Measurements from ENCODE around the gene MVB12B.

Gene MVB12B

DNA sequence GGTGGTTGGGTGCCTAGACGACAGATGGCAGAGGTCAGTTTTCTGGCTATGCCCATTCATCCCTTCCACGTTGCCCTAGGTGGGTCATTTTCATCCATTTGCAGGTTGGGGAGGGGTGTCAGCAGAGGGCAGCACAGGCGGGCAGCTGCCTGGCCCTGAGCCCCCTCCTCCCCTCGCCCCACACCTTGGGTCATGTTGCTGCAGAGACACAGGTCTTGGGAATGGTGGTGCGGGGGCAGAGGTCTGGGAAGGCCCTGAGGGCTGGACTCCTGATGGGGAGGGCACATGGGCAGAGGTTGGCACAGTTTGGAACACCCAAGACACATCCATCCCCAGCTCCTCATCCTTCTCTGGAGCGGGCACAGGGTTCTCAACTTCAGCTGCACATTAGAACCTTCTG, 183.9 kb downstream of the MVB12B start:
- FAIRE-seq = no peak

DNA sequence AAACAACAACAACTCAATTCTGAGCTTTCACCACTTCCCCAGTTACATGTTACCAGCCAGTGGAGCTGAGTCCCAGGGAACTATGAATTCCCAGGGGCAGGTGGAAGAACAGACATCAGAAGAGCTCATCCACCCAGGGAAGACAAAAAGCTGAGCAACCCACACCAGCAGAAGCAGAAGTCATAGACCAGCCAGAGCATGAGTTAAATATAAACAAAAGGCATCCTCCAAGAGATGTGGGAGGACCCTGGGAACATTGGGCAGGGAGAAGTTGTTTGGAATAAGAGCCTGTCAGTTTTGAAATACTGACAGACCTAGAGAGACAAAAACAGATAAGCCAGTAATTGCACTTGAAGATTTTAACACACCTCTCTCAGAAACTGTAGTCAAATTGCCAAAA, 184.8 kb downstream of the MVB12B start:
- no peak for FAIRE-seq

DNA sequence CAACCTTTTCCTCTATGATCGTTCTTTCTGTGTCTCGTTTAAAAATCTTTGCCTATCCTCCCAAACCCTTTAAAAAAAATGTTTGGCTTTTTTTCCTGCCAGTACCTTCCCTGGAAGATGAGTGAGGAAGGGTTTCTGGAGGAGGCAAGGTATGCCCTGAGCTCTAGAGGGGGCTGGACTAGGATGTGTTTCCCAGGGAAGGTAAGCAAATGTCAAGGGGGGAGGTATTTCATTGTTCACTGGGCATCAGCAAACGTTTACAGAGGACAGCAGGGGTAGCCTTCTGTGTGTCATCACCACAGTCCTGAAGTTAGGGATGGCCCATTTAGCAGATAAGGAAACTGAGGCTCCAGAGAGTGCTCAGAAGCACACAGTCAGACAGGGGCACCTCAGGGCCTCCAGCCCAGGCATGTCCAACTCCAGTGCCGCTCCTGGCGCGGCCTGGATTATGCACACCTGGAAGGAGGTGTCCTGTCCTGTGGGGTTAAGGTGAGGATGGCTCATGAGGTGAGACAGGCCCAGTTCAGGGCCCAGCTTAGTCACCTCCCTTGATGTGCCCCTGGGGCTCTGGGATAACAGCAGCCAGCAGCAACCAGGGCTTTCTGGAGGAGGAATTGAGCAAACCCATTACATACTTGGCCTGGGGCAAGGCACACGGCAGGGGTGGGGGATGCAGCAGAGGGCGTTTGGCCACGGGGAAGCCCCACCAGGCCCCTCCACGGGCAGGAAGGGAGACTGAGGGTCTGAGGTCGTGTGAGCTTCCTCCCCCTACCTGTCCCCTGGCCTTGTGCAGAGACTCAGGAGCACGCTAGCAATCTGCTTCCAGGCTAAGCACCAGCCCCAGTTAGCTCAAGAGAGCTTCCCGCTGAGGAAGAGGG, 186.8 kb downstream of the MVB12B start:
- FAIRE-seq = no peak

DNA sequence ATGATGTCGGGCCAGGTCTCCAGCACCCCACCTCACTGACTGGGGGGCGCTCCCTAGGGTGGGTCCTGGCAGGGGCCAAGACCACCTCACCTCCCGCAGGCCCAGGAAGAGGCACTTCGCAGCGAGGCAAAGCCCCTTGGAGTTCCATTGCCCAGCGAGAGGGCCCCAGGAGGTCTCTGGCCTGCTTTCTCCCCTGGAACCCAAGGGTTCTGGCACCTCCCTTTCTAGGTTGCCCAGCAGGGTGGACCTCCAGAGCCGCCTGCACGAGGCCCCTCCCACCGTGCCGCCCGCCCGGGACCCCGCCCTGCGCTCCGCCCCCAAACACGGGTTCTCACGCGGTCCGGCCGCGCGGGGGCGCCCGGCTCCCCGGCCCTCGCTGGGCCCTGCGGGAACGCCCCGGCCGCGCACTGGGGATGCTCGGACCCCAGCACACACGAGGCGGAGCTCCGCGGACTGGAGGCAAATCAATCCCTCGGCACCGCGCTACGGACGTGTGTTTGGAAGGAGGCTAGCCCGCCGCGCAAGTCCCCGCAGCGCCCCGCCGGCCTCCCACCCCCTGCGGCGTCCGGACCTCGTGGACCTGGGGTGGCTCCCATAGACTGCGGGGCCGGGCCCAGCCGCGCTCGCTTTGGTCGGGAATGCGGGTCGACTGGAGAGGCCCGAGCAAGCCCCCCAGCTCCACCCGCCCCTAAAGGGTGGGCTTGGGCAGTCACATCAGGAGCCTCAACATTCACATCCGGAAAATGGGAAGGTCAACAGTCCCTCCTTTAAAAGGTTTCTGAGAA, 187.6 kb downstream of the MVB12B start:
- FAIRE-seq = no peak

DNA sequence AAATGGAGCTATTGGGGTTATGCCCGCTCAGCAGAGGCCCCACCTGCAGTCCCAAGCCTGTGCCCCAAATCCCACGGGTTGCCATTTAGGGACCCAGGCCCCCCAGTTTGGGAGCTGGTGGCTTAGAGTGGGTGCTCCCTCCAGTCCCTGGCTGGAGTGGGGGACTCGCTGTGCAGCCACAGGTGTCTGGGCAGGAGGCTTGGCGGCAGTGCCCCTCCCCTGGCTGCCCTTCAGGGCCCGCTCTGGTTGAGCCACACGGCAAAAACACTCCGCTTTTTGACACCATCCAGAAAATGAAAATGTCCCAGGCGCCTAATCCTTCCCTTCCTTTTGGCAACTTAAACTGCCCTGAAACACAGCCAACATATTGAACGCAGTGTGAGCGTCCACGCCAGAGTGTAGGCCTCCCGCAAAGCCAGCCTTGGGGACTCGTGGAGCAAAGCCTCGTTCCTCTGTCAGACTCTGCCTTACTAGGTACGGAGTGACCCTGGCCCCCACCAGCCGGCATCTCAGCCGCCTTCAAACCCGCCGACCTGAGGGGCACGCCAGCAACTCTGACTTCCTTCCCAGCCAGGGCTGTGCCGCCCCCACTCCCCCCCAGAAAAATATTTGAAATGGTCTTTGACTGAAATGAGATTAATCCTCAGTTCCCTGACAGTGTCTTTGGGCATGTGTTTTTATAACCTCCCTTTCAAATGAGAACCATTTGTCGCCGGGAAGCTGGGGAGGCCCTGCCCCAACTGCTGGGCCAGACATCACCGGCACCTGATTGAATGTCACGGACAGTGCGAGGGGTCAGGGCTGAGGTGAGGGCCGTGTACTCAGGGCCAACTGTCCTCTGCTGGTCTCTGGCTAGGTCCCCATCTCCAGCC, 188.6 kb downstream of the MVB12B start:
- FAIRE-seq = no peak

DNA sequence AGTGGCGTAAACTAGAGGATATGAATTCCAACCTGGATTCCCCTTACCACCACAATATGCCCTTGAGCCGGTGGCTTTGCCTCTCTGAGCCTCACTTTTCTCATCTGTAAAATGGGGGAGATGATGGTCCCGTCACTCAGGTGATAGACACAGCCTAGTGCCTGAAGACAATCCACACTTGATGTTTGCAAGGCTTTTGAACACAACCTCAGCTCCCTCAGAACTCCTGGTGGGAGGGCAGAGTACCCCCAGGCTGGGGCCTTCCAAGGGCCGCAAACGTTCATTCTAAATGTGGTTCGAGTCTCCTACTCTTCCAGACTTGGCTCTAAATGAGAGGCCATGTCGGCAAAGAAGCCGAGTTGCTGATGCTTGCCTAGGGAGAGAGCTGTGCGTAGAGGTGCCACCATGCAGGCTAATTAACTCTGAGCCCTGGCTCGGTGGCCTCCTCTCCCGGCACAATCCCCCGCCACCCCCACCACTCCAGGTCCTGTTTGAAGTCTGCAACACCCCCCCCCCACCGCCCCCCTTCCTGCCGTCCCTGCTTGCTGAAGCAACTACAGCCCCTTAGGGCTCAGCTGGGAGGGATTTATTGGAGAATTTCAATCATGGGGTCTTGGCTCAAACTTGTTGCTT, 189.4 kb downstream of the MVB12B start:
- no peak for FAIRE-seq

DNA sequence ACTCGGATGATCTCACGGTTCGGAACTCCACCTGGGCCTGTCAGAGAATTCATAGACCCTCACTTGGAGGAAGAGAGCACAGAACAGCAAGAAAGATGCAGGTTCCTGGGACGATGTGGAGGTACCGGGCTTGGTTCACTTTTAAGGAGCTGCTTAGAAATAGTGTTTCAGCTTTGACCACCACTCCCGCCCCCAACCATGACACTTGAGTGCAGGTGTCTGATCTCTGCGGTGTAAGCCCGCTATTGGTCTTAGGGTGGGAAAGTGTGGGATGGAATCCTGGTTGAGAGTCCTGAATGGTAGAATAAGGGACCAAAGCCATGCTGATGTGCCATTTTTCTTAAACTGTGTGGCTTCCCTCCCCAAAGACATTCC, 189.9 kb downstream of the MVB12B start:
- no peak for FAIRE-seq

DNA sequence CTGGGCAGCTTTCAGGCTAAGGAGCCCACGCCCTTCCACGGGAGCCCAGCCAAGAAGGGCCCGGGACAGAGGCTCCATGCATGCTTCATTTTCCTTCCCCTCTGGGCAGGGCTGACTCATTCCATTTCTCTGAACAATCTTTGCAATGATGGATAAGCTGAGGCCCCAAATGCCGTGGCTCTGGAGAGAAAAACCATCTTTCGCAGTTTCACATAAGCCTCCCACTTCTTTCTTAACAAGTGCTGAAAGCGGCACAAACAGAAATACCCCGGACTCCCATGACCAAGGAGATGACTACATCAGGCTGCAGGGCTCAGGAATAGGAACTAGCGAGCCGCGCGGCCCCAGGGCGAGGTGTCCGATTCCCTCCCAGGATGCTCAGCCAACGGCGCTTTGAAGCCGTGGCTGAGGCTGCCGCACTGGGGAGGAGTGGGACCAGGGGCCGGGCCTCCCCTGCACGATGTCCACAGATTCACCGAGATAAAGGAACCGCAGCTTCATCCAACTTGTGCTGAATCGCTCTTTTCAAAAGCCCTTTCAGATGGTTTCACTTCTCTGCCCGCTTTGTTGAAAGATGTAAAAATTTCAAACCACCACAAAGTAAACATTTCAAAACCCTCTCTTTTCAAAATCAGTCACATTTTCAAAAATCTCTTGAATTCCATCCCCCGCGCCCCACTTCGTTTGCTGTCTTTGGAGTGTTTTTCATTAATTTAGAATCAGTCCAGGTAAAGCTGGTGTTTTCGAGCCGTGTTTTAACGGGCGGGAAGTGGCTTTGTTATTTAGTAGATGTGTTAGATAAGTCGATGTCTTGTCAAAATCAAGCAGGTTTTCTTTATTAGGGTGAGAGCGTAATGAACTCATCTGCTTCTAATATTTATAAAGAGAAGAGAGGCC, 190.6 kb downstream of the MVB12B start:
- FAIRE-seq = no peak

DNA sequence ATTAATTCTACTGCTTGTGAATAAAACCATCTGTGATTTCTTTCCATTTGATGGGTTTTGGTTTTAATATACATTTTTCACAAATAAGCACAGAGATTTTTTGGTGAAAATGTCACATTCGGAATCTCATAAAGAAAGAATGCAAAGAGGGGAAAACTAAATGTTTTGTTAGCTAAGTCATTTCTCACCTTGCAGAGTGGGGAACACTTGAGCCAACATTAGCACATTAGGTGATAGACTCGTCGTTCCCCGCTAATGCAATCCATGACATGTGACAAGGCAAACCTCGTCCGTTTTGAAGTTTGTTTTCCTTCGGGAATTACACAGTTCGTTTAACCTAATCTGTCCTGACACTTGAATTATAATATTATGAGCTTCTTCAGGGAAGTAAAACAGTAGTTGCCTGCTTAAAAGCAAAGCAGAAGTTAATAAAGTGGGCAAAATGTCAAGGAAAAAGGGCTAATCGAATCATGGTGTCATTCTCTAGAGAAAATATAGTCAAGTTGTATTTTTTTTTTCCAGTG, 191.3 kb downstream of the MVB12B start:
- FAIRE-seq = no peak

DNA sequence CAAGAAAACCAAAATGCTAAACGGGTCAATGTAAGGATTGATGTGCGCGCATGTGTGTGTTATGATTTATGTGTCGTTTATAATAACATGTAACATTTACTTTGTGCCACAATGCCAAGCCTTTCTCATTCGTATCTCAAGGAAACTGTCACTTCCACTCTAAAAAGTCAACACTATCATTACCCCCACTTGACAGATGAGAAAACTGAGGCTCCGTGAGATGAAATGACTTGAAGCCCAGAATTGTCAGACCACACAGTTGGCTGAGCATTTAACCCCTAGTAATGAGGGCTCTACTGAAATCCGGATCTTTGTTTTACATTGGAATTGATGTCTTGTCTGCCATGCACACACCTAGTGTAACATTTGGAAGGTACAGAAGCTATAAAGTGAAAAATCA, 192.1 kb downstream of the MVB12B start:
- FAIRE-seq = no peak

DNA sequence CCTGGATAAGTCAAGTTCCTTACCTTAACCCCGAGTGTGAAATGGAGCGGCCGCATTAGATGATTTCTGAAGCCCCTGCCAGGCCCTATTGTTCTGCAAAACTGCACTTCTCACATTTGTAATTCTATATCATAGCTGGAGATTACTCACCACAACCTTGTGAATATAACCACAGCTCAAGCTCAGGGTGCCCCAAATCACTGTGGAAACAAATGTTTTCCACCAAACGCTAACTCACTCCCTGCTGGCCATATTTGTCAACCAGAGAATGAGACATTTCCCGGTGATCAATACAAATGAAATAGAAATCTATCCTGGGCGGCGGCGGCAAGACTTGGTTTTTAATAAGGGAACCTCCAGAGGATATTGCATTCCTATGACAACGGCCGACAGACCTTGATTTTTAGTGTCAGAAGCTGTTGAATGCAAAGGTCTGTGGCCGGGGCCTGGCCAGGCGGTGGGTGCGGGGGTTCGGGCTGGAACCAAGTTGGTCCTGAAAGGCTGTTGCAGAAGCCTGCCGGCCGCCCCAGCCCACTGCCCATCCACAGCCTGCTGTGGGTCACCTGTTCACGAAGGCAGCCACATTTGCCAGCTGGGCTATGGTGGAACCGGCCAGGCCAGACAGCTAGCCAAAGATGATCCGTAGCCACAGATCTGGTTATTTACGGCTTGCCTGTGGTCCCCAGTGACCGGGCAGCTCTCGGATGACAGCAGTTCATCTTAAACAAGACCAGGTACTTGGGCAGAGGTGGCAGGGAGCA, 193.2 kb downstream of the MVB12B start:
- no peak for FAIRE-seq

DNA sequence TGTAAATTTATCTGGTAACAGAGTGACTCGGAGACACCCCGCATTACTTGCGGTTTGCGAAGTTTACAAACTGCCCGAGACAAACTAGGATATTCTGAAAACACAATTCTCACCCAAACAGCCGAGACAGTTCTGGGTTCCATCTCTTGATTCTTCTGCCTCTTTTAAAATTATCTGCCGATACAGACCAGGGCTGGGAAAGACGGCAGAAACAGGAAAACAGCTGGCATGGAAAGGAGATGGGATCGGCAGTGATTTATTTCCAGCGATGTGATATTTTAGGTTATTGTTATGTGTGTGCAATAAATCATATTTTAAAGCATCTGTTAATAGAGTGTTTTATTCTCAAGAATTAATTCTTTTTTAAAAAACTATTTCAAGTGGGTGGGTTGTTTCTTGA, 193.8 kb downstream of the MVB12B start:
- no peak for FAIRE-seq

DNA sequence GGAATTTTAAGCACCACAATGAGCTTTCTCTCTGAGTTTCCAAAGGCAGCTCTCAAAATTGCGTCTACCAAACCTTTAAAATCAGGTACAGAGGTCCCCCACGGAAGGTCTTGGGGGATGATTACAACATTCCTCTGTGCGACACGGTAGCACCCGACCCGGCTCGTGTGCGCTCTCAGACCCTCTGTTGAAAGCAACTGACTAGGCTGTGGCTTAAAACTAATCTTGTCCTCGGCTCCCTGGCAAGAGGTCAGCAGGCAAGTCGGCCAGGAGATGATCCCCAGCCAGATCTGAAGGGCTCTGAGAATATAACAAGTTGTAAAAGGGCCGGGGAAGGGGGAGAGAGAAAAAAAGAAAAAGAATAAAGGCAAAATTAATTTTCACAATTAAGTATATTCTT, 194.5 kb downstream of the MVB12B start:
- no peak for FAIRE-seq

DNA sequence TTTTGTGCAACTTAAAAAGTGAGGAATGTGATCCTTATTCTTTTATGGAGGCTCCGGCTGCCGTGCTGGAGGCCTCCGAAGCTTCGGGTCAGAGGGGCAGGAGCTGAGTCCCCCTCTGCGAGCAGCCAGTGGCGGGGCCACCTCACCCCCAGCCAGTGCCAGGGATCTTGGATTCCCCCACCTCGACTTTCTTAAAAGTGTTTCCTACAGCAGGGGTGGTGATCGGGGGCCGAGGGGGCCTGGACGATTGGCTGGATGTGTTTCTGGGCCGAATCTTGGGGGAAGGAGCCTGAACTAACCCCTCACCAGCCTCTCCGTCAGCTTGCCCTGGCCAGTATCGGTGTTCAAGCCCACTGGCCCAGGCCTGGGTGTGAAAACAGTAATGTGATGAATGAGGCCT, 194.9 kb downstream of the MVB12B start:
- no peak for FAIRE-seq

DNA sequence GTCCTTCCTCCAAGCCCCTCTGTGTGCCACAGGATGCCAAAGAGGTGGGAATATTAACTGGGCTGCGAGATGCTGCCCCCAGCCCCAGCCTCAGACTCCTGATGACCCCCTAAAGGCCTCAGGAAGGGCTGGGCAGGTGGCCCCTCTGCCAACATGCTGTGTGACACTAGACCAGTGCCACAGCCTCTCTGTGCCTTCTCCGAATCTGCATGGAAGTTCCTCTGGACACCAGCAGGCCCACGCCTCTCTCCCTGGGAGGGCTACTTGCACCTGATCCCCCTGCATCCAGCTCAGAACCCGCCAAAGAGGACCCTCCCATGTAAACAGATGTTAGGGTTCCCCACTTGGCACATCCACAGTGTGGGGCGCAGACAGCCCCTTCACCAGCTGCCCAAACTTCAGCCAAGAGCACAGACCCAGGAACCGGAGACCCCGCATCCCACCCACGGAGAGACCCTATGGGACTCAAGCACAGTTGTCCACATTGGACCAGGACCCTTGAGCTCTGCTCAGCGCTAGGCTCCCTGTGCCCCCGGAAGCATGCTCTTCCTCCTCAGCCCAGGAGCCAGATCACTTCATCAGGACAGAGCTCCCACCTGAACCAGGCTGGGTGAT, 195.5 kb downstream of the MVB12B start:
- no peak for FAIRE-seq

DNA sequence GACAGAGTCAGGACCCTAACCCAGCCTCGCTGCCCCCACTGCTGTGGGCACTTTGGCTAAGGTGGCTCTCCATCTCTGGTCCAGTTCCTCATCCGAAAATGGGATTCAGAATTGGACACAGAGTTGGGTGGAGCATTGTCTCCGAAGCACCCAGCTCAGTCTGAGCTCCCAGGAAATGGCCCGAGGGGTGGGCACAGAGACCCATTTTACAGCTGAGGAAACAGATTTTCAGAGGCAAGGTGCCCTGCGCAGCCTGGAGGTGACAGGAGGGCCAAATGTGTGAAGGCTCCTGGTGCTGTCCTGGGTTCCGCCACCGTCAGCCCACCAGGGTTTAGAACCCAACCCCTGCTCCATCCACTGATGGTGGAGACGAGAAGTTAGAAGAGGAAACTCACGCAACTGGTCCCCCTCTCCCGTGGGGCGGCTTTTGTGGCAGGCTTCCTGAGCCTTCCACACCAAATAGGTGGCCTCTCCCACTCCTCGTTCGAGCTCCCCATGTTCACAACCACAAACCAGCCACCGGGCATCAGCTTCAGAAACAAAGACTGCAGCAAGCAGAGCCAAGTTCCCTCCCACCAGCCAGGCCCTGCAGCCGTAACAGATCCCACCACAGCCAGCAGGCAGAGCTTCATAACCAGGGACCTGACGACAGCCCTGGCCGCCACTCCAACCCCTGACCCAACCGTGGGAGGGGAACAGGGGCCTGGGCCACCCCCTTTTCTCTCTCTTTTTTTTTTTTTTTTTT, 196.2 kb downstream of the MVB12B start:
- FAIRE-seq = no peak

DNA sequence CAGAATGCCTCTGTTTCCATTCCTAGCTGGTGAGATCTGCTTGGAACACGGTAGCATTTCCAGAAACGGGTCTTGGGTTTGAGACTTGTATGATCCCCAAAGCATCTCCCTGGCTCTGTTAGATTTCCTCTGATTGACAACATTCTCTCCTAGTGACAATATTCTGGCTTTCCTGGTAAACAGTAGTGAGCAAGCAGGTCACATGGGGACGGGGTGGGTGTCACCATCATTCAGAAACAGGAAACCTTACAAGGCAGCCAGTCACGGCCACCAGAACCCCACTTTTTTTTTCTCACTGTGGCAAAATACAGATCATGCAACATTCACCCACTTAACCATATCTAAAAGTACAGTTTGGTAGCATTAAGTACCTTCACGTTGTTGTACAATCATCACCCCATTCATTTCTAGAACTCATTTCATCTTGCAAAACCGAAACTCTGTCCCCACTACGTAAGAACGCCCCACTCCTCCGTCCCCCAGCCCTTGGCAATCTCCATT, 197.0 kb downstream of the MVB12B start:
- no peak for FAIRE-seq

DNA sequence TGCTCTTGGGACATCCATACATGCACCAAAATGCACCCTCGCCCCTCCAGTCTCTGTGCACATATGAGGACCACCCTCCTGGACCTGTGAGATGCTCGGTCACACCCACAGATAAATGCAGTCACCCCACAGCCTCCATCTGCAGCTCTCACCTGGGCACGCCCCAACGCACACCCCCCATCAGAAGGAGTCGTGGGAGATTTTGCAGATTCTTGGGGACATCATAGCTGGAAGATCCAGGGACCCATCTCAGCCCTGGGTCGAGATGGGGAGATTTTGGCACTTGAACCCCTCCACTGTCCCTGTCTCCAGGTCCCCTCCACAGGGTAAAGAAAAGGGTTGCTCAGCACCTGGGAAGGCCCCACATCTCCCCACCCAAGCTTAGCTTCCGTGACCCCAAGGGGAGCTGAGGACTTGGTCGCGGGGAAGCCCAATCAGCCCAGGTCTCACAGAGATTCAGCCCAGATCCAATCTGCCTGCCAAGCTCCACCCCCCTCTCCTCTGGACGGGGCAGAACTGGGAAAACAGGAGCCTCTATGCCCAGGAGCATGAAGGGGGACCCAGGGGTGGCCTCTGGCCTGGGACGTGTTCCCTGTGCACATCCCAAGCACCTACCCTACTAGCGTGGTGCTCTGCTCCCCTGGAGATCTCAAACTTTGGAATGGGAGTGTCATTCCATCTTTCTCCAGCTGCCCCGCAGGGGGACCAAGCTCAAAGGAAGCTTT, 197.9 kb downstream of the MVB12B start:
- FAIRE-seq = no peak

Measured in colon (tissue), 2 donors.